HTR-8/SVneo (cell line): ENCODE measurements around the gene NDUFB8.

Source experiments
- DNase-seq: peaks from one replicate; pipeline ENCODE4 v3.0.0; 2011; ENCODE audit warnings: low spot score, mixed read lengths; ENCODE audit not compliant: insufficient read length
- FAIRE-seq: peaks from 2 replicates; lab custom pipeline; 2011; peaks lifted over from hg19 to GRCh38; lab: Jason Lieb, UNC

NDUFB8 gene

DNA sequence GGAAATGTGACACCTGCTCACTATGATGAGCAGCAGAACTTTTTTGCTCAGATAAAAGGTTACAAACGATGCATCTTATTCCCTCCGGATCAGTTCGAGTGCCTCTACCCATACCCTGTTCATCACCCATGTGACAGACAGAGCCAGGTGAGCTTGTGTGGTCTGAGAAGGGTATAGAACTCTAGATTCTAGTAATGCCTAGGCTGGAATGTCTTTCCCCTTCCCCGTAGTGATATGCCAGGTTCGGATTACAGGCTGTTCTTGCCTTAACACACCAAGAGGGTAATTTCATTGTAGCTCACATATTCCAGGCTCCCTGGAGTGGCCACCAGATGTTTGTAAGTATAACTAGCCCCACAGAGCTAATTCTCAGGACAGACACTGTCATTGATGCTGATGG lies 15.3 kb upstream of the NDUFB8 start:
- FAIRE-seq (peak; percentile 16), DNase-seq (no peak)

DNA sequence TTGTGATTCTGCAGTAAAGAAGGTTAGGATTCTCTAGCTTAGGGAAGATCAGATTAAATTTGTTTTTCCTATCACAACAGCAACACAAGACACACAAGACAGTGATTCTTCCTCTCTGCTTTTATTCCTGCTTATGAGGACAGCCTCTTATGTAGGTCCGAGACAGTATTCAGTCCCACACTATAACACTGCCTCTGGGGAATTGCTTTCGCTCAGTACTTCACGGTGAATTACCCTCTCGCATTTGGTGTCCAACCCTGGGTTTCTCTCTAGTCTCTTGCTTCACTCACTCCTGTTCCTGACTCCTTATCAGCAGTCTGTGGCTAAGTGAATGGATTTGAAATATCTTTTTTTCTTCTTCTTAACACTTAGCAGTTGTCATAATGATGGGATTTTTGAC lies 7.8 kb upstream of the NDUFB8 start:
- no peak for FAIRE-seq

DNA sequence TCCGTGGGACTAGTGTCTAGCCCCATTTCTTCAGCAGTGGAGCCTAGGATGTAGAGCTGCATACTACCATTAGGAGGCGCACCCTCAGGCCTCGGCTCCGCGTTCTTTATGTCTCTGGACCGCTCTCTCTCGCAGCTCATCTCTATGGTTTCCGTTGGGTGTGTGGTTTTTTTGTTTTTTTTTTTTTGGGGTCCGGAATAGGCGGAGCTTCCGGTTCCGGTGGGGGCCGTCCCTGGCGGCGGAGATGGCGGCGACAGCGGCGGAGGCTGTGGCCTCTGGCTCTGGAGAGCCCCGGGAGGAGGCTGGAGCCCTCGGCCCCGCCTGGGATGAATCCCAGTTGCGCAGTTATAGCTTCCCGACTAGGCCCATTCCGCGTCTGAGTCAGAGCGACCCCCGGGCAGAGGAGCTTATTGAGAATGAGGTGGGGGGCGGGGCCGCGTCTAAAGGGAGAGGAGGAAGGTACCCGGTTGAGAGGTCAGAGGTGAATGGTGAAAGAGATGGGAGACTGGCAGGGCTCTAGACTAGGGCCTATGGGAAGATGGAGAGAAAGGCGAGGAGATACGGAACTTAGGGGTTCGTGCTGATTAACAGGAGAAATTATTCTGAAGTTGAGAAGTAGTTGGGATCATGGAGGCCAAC lies 6.2 kb upstream of the NDUFB8 start, which contains the start of gene HIF1AN:
TSS of gene HIF1AN (plus strand) at position 229 of the 639 bp plus-strand sequence. CDS start at position 245, 16 bp downstream.
- FAIRE-seq: no peak
- peak; percentile 89 for DNase-seq

More for the DNA sequence above, 7.8 kb upstream of the NDUFB8 start:
- DNase-seq: no peak

DNA sequence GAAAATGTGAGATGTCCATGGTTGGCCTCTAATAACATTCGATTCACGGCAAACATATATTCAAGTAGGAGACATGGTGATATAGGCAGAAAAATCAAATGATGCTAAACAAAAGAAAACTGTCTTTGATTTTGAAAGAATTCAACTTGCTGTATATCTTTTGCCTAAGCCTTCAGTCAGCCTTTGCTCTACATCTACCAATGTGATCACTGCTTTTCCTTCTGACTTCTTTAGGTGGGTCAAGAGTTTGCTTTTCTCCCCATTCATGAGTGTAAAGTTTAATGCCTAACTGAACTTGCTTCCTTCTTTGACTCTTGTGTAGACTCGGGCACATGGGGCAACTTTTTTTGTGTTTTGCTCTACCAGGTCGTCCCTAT lies 5.7 kb upstream of the NDUFB8 start:
- FAIRE-seq: no peak
- no peak for DNase-seq

DNA sequence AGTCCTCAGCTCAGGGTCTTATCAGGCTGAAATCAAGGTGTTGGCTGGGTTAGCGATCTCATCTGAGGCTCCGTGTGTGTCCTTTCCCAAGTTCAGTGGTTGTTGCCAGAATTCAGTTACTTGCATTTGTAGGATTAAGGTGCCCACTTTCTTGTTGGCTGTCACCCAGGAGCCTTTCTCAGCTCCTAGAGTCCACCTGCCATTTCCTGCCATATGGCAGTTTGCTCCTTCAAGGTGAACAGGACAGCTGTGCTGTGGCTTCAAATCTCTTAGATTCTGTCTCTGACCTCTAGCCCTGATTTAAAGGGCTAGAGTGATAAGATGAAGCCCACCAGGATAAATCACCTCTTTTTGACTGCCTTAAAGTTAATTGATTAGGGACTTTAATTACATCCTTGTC lies 5.1 kb upstream of the NDUFB8 start:
- FAIRE-seq (no peak), DNase-seq (no peak)

DNA sequence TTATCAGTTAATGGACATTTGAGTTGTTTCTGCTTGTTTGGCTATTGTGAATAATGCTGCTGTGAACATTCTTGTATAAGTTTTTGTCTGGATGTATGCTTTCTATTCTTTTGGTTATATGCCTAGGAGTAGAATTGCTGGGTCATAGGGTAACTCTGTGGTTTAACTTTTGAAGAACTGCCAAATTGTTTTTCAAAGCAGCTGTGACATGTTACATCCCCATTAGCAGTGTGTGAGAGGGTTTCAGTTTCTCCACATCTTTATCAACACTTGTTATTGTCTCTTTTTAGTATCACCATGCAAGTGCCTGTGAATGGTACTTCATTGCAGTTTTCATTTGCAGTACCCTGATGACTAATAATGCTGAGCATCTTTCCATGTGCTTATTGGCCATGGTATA lies 2.1 kb upstream of the NDUFB8 start:
- DNase-seq: no peak
- FAIRE-seq: no peak

DNA sequence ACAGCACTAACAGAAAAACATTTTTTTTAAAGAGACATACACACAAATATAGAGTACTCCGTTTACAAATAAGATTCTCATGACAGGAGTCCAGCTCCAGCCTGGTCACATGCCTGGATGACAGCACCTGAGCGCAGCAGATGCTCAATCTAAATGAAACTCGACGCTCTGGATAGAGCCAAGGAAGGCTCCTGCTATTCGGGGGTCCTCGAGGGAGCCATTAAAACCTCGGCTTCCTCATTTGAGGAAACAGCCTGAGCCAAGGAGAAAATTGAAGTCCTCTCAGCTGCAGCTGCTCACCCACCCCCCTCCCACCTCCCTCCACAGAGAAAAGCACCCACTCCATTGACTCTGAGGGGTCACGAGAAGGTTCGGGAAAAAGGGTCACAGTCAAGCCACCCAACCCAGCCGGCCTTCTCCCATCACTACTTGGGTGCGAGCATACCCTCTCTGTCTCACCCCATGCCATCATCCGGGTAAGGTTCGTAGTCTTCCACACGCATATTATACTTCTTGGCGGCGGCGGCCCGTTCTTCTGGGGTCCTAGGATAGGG lies 673 bp downstream of the NDUFB8 start:
- DNase-seq: no peak
- FAIRE-seq: no peak

DNA sequence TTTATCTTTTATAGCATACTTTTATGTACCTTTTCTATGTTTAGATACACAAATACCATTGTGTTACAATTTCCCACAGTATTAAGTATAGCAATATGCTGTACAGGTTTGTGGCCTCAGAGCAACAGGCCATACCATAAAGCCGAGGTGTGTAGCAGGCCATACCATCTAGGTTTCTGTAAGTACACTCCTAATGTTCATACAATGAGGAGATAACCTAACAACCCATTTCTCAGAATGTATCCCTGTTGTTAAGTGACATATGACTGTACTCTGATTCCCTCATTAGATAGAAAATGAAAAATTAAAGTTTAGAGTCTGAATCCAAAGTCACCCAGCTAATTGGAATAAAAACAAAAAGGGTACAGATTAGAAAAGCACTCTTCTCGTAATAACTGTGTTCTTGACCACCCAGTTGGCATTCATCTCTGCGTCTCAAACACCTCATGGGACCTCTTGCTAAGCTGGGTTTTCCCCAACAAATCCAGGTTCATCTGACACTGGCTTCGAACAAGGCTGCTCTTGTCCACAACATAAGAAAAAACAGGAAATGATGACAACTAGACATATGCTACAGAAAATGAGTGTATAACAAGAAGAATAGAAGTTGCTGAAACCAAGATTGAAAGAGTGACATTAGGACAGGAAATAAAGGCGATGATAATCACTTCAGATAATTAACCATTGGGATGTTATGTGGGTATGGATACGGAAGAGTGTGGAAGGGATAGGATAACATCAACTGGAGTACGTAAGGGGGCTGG lies 1.4 kb downstream of the NDUFB8 start:
- FAIRE-seq (no peak), DNase-seq (no peak)

DNA sequence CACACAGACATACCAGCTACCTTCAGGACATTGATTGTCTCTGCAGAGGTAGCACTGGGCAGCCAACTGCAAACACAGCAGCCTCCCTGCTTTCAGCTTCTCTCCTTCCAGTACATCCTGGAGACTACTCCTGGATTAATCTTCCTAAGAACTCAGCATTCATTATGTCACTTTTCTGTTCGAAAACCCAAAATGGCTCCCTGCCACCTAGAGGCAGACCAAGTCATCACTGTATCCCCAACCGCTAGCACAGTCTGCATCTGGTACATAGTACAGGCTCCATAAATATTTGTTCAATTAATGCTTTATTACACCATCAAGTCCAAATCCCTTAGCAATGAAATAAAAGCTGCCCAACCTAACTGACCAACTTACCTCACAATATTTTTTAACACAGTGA lies 5.0 kb downstream of the NDUFB8 start:
- FAIRE-seq (no peak), DNase-seq (no peak)

DNA sequence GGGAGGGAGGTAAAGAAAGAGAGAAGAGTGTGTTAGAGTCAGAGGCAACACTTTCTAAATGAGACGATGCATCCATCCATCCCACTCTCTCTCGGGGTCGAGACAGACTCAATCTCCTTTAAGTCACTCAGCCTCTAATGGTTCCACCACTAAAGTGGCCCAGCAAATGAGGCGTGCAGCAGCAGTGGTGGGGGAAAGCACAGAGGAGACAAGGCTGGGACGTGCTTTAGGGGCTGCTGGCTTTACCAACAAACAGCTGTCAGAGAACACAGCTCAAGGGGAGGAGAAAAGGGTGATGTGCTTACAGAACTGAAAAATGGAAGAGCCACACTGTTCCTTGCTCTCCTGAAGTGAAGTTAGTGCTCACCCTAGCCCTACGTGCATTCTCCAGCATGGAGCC lies 5.5 kb downstream of the NDUFB8 start:
- FAIRE-seq (no peak), DNase-seq (no peak)

DNA sequence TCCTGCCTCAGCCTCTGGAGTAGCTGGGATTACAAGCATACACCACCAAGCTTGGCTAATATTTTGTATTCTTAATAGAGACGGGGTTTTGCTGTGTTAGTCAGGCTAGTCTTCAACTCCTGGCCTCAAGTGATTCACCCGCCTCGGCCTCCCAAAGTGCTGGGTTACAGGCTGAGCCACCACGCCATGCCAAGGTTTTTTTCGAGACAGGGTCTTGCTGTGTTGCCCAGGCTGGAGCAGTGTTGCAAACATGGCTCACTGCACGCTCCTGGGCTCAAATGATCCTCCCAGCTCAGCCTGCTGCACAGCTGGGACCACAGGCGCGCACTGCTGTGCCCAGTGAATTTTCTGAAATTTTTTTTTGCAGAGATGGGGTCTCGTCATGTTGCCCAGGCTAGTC lies 6.7 kb downstream of the NDUFB8 start:
- no peak for DNase-seq
- no peak for FAIRE-seq

DNA sequence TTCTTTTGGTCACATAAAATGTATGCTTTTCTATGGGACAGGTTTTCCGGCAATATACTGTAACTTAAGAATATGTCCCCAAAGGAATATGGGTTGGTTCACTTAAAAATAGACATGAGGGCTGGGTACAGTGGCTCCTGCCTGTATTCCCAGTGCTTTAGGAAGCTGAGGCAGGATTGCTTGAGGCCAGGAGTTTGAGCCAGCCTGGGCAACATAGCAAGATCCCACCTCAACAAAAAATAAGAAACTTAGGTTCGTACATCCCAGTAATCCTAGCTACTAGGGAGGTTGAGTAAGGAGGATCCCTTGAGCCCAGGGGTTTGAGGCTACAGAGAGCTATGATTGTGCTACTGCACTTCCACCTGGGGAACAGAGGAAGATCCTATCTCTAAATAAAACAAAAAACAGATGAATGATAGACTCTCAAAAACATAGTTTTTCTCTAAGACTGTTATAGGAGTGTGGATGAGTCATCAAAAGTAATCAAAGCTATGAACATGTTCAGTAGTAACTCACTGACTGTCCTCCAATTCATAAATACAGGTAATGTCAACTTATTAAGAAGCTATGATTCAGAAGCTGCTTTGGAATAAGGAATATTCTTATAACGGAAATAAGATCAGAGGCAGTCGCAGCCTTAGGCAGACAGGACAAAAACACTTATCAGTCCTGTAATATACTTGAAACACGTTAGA lies 7.4 kb downstream of the NDUFB8 start:
- FAIRE-seq: no peak

DNA sequence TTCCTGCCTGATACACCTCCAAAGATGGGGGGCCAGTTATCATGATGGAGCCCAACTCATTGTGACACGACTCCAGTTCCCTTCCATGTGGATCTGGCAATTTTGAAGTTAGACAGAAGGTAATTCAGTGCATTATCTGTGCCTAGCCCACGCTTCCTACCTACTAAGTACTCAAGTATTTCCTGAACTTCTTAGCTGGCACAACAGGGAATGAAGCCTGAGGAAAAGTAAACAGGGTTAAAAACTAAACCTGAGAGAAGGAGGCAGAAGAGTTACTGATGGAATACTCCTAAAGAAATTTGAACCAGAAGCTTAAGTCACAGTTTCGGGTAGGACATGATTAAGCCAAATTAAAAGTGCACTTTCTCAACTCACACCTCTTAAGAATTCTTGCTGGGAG lies 8.9 kb downstream of the NDUFB8 start:
- FAIRE-seq (no peak), DNase-seq (no peak)

More for the DNA sequence above, 7.4 kb downstream of the NDUFB8 start:
- DNase-seq: no peak

DNA sequence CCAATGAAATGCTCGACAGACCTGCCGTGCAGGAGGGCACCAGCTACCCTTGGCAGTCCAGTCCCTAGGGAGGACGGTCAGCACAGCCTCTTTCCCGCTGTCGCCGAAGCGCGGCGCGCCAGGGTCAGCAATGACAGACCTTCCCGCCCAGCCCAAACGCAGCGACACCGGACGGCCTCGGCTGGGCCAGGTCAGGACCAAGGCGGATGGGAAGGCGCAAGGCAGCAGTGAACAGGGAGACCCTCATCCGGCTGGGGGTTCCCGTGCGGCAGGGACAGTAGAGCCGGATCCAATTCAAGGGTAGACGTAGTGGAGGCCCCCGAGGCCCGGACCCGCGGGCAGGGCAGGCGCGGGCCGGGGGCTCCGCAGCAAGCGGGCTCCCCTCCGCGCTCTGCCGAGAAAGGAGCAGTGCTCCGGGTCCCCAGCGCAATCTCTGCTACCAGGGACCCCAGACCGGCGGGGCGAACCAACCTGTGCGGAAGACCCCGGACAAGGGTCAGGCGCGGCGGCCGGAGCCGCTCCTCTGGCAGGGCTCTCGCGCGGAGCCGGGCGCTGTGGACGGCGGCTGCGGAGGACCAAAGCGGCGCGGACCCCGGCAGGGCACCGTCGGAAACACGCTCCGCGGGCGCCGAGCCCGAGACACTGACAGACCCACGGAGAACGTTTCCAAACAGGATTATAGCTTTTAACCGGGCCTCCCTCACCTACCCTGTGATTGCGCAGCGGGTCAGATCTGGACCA lies 10.2 kb downstream of the NDUFB8 start, which contains the start of gene SEC31B:
TSS of gene SEC31B (minus strand) at position 551 of the 741 bp plus-strand sequence. CDS start 2,909 bp downstream, outside the sequence.
- no peak for FAIRE-seq
- no peak for DNase-seq

DNA sequence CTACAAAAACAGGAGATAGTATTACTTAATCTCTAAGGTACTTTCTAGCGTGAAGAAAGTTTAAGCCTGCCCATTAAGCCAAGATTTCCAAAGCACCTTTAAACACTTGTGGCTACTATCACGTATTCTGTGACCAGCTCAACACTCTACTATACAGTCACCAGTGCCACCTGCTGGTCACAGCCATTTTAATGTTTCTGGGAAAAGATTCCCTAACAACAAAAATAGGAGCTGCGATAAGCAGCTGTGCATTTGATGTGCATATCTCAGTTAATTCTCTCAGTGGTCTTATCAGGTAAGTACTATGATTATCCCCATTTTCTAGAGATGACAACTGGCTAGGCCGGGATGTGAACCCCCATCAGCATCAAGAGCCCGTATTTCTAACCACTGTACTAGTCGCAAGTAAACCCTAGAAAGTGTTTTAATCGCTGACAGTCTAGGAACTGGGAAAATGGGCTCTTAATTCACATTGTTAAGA lies 10.9 kb downstream of the NDUFB8 start:
- DNase-seq: peak; percentile 69
- no peak for FAIRE-seq

DNA sequence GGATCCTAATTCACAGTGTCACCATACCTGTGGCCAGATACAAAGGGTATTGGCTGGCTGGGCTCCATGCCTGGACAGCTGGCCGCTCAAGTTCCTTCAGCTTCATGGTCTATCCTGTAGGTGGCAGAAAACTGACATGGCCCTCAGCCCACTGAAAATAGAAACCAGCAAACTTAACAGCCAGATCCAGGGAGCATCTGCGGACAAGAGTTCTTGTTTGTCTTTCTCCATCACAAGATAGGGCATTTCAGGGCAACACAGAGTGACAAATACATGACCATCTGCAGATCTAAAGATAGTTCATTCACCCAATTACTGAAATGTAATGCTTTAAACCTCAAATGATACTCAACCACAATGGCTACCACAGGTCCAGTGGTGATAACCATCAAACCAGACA lies 12.8 kb downstream of the NDUFB8 start:
- FAIRE-seq (no peak), DNase-seq (no peak)

DNA sequence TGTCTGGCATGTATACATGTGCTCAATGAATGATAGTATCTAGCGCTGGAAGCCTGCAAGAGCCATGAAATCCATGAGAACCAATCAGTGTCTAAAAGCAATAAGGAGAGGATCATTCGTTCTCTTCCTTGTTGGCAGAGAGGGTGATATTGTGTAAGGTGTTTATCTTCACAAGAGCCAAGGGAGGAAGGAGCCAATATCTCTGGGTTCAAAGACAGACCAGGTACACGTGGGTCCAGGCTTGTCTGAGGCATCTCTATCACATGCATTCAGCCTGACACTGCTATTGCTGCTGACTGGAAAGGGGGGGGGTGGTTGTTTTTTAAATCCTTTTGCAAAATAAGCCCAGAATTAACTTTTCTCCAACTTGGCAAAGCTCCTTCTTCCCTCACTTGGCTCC lies 14.1 kb downstream of the NDUFB8 start:
- FAIRE-seq (no peak), DNase-seq (no peak)

DNA sequence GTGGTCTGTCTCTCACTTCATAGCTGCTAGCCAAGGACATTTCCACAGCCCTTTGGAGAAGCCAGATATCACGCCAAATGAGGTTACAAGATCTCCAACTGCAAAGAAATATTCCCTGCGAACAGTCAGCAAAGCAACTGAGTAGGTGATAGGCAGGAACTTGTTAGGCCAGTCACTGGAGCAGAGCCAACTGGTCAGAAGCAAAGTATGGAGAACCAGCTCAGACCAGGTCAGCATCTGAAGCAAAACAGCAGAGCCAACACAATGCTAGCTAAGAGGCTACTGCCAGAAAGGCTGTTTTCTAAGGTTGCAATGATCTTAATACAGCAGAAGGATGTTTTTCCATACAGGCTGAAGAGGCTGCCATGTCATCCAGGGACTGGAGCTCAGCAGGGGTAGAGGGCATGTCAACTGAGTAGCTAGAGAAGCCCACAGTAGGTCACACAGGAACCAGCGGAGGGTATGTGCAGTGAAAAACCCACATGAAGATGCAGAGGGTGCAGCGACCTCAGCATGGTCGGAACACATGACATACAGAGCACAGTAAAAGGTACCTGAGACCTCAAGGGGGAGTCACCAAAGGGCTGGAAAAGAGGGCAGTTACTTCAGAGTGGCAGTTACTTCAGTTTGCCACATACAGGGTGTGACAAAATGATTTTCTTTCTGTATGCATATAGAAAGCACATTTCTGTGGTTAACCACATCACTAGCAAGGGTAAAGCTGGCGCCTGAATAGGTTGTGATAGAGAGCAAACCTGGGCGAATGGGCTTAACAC lies 18.9 kb downstream of the NDUFB8 start:
- no peak for DNase-seq
- no peak for FAIRE-seq

DNA sequence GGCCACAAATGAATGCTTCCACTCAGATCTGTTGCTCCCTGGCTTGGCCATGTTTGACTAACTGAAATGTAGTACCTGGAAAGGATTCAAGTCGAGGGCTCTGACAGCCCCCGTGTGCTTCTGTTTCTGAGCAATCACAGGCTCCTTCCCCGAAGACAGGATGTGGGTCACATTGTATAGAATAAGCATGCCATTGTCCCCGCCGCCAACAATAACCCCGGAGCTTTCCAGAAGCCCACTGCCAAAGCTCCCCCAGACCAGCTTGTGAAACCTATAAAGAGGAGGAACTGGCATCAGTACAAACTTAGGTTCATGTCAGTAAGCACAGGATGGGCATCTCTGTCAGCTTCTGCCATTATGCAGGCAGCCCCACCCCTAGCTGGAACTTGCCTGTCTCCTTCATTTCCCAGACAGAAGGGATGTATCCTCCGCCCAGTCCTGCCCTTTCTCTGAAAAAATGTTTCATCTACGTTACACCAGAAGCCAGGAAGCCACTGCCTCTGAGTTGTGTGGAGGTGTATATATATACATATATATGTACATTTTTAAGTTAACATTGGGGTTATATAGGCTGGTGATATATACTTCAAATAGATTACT lies 20.3 kb downstream of the NDUFB8 start:
- no peak for DNase-seq
- no peak for FAIRE-seq
